Suprapubic skin (tissue), 4 donors: ENCODE measurements around the gene KCNAB2.

ENCODE experiments used
- EP300 ChIP-seq: sonication (generic); formaldehyde crosslinking; IDR thresholded peaks from one replicate; pipeline ENCODE4 v1.6.1; 2017; ENCODE audit warnings: antibody characterized with exemption
- POLR2A ChIP-seq, 2 donors: fragments of 450-650 bp; IDR thresholded peaks; one replicate each; pipeline ENCODE4 v1.6.1; 2017; ENCODE audit warnings: antibody characterized with exemption in 2 of 2, mild to moderate bottlenecking in 2 of 2, moderate library complexity in 2 of 2
- POLR2AphosphoS5 ChIP-seq, 3 donors: sonication (generic); formaldehyde crosslinking; IDR thresholded peaks; one replicate each; pipeline ENCODE4 v1.6.1; 2017; ENCODE audit warnings: antibody characterized with exemption in 3 of 3
- TF ChIP-seq, protein P1 (sequence below), 2 donors: fragments of 200-600 bp in 1 of 2; fragments of 450-650 bp in 1 of 2; sonication (generic) in 1 of 2; IDR thresholded peaks; one replicate each; pipeline ENCODE4 v1.5.1; 2016 to 2019; ENCODE audit warnings: antibody characterized with exemption in 2 of 2, mild to moderate bottlenecking in 1 of 2, moderate library complexity in 1 of 2

DNA sequence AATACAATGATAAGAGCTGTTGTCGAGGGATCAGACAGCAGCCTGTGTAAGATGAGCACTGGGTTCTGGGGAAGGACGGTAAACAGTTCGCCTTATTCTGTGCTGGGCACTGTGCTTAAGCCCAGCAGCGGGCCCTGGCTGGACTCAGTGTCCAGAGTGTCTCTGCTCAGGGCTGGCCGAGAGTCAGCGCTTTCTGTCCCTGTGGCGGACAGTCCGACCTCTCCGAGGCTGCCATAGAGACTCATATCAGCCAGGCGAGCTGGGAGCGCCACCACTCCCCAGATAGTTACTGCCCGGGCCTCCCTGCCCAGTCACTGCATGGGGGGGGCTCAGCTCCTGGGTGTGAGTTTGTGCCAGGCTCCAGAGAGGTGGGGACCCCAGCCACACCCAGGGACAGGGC is 38.8 kb upstream of the KCNAB2 start:
- TF ChIP-seq, protein P1, sequence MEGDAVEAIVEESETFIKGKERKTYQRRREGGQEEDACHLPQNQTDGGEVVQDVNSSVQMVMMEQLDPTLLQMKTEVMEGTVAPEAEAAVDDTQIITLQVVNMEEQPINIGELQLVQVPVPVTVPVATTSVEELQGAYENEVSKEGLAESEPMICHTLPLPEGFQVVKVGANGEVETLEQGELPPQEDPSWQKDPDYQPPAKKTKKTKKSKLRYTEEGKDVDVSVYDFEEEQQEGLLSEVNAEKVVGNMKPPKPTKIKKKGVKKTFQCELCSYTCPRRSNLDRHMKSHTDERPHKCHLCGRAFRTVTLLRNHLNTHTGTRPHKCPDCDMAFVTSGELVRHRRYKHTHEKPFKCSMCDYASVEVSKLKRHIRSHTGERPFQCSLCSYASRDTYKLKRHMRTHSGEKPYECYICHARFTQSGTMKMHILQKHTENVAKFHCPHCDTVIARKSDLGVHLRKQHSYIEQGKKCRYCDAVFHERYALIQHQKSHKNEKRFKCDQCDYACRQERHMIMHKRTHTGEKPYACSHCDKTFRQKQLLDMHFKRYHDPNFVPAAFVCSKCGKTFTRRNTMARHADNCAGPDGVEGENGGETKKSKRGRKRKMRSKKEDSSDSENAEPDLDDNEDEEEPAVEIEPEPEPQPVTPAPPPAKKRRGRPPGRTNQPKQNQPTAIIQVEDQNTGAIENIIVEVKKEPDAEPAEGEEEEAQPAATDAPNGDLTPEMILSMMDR (IDR thresholded peaks at IDR 0.05) = no peak
- no peak for TF ChIP-seq POLR2A (IDR thresholded peaks at IDR 0.05)
- TF ChIP-seq EP300 = no peak
- TF ChIP-seq POLR2AphosphoS5 (IDR thresholded peaks at IDR 0.05) = no peak
